ENCODE data around the gene SLC39A6. TPM values are rescaled to one million over a fixed set of nuclear protein-coding genes. Genes with fewer than 3 reads are reported as not detected.

Gene SLC39A6
- total RNA-seq, 1 experiment from 2014 or later, result 70.5 TPM

- no TSS peak for BruUV-seq (replicated peaks)
- no peaks in the 10 kb centered on the region for H3K9me3 ChIP-seq (ENCODE audit: control insufficient read depth in 1 of 2, insufficient read depth in 1 of 2, low read depth in 1 of 2, low read length in 2 of 2)
- no peak overlapping the region for H3K4me3 ChIP-seq (replicated peaks in 1 of 2; ENCODE audit: low read depth in 1 of 2, low read length in 2 of 2)
- no peak overlapping the region for H3K27ac ChIP-seq (ENCODE audit: low read depth, low read length)
- H3K27me3 ChIP-seq (ENCODE audit: insufficient read depth, low read length), result no peaks in the 10 kb centered on the region
- TF ChIP-seq EGR1 (IDR thresholded peaks at IDR 0.05; ENCODE audit: low read depth) (no peak), POLR2AphosphoS5 (IDR thresholded peaks at IDR 0.05; ENCODE audit: low read depth, low read length) (no peak), CEBPB (IDR thresholded peaks at IDR 0.05; ENCODE audit: low read depth) (no peak), EZH2phosphoT487 (IDR thresholded peaks at IDR 0.05; ENCODE audit: borderline replicate concordance) (no peak)
- no peak overlapping the region for H3K4me2 ChIP-seq (ENCODE audit: low read length)
- no peaks in the 10 kb centered on the region for H3K4me1 ChIP-seq (ENCODE audit: control insufficient read depth in 1 of 2, insufficient read depth in 2 of 2, low read length in 2 of 2)
- POLR2A ChIA-PET, result interaction anchor here (1.5 kb wide), 1 partner anchor 11 kb away, joined by 4 read pairs; the partner anchor contains the start of gene SLC39A6
- peaks cover 59 to 63% of the 10 kb centered on the region in 2 experiments for H3K36me3 ChIP-seq (ENCODE audit: control insufficient read depth in 1 of 2, insufficient read depth in 2 of 2, low read length in 2 of 2)
- H4K20me1 ChIP-seq (ENCODE audit: insufficient read depth), result 0 out of 2 replicates have a peak, but pooled peaks cover 6% of the 10 kb centered on the region
- H3K79me2 ChIP-seq (ENCODE audit: insufficient read depth, low read length), result peaks cover 38% of the 10 kb centered on the region
- CTCF ChIA-PET, result no interaction called here
- DNase-seq (ENCODE audit: low read depth, low spot score) (no peak), ATAC-seq (no peak)
- no peak overlapping the region for H2AFZ ChIP-seq (ENCODE audit: low read depth, low read length, poor library complexity, severe bottlenecking)
- intact Hi-C loops (cut with micrococcal nuclease), result no loop called here
- H3K9me2 ChIP-seq (ENCODE audit: insufficient read depth), result no peaks in the 10 kb centered on the region
- H3K9ac ChIP-seq (ENCODE audit: low read length), result no peak overlapping the region
- RAD21 ChIA-PET (ENCODE audit: low non-redundant PET in 1 of 2, low total read pairs in 2 of 2, uncharacterized antibody in 2 of 2, unreplicated experiment in 2 of 2), result no interaction called here
Measured at GRCh38 chr18:36139245-36139644, 10.1 kb upstream of the SLC39A6 start.

- no peak overlapping the region for H3K4me3 ChIP-seq (replicated peaks in 1 of 2; ENCODE audit: low read depth in 1 of 2, low read length in 2 of 2)
- H3K9me3 ChIP-seq (ENCODE audit: control insufficient read depth in 1 of 2, insufficient read depth in 1 of 2, low read depth in 1 of 2, low read length in 2 of 2), result no peaks in the 10 kb centered on the region
- no TSS peak for BruUV-seq (replicated peaks)
- TF ChIP-seq CBX3 (IDR thresholded peaks at IDR 0.05; ENCODE audit: low read depth) (no peak), SIN3A (IDR thresholded peaks at IDR 0.05; ENCODE audit: low read depth) (no peak), ZNF274 (IDR thresholded peaks at IDR 0.05; ENCODE audit: low read depth, low read length) (no peak)
- H3K4me1 ChIP-seq (ENCODE audit: control insufficient read depth in 1 of 2, insufficient read depth in 2 of 2, low read length in 2 of 2), result peaks cover 6 to 10% of the 10 kb centered on the region in 2 experiments; a peak in 3 of 4 replicates
- no peak for DNase-seq (ENCODE audit: low read depth, low spot score)
- H3K36me3 ChIP-seq (ENCODE audit: control insufficient read depth in 1 of 2, insufficient read depth in 2 of 2, low read length in 2 of 2), result peaks cover 34 to 37% of the 10 kb centered on the region in 2 experiments
- no peaks in the 10 kb centered on the region for H3K27me3 ChIP-seq (ENCODE audit: insufficient read depth, low read length)
- no peak overlapping the region for H2AFZ ChIP-seq (ENCODE audit: low read depth, low read length, poor library complexity, severe bottlenecking)
- intact Hi-C loops (cut with micrococcal nuclease), result no loop called here
- ChIA-PET POLR2A (no interaction called here), CTCF (no interaction called here), RAD21 (ENCODE audit: low non-redundant PET in 1 of 2, low total read pairs in 2 of 2, uncharacterized antibody in 2 of 2, unreplicated experiment in 2 of 2) (no interaction called here)
- no peaks in the 10 kb centered on the region for H3K9me2 ChIP-seq (ENCODE audit: insufficient read depth)
- no peak for ATAC-seq
- peaks cover 72% of the 10 kb centered on the region for H3K79me2 ChIP-seq (ENCODE audit: insufficient read depth, low read length)
- H3K9ac ChIP-seq (ENCODE audit: low read length), result no peak overlapping the region
- no peak overlapping the region for H3K4me2 ChIP-seq (ENCODE audit: low read length)
- H4K20me1 ChIP-seq (ENCODE audit: insufficient read depth), result 0 out of 2 replicates have a peak, but pooled peaks cover 6% of the 10 kb centered on the region
- no peak overlapping the region for H3K27ac ChIP-seq (ENCODE audit: low read depth, low read length)
Measured at GRCh38 chr18:36135264-36135663, 6.1 kb upstream of the SLC39A6 start.

Data from HCT116 (cell line).